Activated naive CD4-positive, alpha-beta T cell treated with anti-CD3 and anti-CD28 coated beads, Interleukin-2, amount 50 U/mL, for 72 hours (primary cell): ENCODE data around the gene CTIF. TPM values are rescaled to one million over a fixed set of nuclear protein-coding genes. Genes with fewer than 3 reads are reported as not detected.
A peak's percentile ranks its signal among the peaks of the same experiment; 100 is the strongest.
"Not testable (repeated sequence)": the region's sequence is repeated elsewhere in the genome, so short reads cannot be mapped to it uniquely, and the experiment has no call there.

Experiments used
- ATAC-seq, 2 donors: fragments of 150-1000 bp; cut with Tn5 transposase; 2 replicates each; pipeline ENCODE4 v1.10.0; 2021; ENCODE audit warnings: mild to moderate bottlenecking in 2 of 2, moderate library complexity in 2 of 2
- DNase-seq, 2 donors: peaks; one replicate each; pipeline ENCODE4 v3.0.0; 2021 to 2022; ENCODE audit warnings: low spot score in 2 of 2
- H3K27ac Mint-ChIP-seq, 2 donors: one replicate each; pipeline ENCODE4 v1.8.0; 2022; ENCODE audit warnings: mild to moderate bottlenecking in 2 of 2, mixed read lengths in 2 of 2
- H3K36me3 Mint-ChIP-seq, 2 donors: one replicate each; pipeline ENCODE4 v1.8.0; 2022; ENCODE audit warnings: mixed read lengths in 2 of 2
- H3K9me3 Mint-ChIP-seq, 2 donors: one replicate each; pipeline ENCODE4 v1.8.0; 2022; ENCODE audit warnings: mixed read lengths in 2 of 2
- total RNA-seq, 2 donors: library from RNA; stranded (reverse); gene quantifications; one replicate each; pipeline ENCODE4 v1.2.3, GENCODE V29; 2022

The CTIF gene
- total RNA-seq, 2 donors from 2014 or later: 2.4 to 7.9 TPM

DNA sequence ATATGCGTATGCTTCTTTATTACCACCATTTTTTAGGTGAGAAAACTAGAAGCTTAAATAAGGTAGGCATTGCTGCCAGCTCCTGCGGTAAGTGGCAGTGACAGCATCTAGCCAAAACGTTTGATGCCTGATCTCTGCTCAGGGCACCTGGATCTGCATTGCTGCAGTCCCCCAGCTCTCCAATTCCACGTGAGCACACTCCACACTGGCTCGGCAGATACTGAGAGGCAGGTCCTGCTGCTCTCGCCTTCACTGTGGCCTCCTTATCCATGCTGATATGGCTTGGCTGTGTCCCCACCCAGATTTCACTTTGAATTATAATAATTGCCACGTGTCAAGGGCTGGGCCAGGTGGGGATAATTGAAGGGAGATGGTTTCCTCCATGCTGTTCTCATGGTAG is 160.9 kb downstream of the CTIF start:
- Mint-ChIP-seq H3K36me3 (no peaks in the 10 kb centered on the region), H3K9me3 (no peaks in the 10 kb centered on the region), H3K27ac (no peak overlapping the region)
- DNase-seq (no peak), ATAC-seq (no peak)

DNA sequence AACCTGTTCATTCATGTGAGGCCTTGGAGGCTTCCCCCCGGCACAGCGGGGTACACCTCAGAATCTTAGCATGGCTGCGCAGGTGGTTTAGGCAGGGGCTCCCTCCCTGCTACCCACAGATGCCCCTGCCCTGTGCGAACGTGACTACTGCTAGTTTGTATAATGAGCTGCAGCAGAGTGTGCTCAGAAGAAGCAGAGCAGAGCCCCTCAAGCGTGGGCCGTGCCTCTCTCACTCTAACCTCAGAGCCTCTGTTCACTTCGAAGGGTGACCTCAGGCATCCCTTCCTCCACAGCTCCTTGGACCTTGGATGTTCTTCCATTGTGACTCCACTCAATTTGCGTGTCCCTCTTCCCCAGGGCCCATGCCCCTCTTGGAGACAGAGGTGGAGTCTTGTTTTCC is 161.6 kb downstream of the CTIF start:
- Mint-ChIP-seq H3K9me3 (no peaks in the 10 kb centered on the region), H3K36me3 (no peaks in the 10 kb centered on the region), H3K27ac (peak overlapping the region in 1 of 2 donors; percentile 25)
- ATAC-seq: no peak
- DNase-seq: no peak

DNA sequence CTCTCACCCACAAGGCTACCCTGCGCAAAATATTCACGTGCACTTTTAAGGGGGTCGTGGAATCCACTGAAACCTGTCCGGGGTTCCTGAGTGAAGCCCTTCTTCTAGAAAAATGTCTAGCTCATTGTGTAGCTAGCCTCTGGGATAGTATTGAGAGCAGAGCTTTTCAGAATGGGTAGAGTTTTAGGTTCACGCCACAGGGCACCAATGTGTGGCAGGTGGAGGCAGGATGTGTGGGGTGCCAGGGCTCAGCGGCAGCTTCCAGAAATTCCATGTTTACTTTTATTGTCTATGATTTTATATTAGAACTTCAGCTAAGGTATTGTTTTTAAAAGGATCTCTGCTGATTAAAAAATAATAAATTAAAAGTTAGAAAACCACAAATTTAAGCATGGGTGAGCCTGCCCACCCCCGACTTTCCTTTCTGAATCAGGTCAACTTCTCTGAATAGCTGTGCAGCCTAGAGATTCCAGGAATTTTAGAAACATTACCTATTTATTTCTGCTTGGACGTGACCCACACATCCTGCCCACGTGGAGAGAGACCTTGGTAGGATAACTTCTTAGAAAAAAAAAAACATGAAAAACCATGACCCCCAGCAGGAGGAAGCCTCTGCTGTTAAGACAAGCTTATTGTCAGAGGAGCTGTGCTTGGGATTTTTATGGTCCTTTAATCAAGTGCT is 163.7 kb downstream of the CTIF start:
- DNase-seq: no peak

DNA sequence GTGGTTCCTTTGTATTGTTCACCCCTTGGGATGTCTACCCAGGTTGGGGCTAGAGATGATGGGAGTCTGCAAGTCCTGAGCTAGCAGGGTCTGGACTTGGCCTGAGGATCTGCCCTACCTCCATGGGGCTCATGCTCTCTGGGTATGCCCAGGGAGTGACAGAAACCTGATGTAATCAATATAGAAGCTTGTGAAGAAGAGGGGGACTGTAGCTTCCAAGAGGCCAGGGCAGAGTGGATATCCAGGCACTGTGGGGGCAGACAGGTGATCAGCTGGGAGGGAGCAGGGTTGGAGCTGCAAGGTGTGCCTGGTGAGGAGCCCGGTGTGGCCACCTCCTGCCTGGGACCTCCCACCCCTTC is 164.2 kb downstream of the CTIF start:
- ATAC-seq: no peak
- H3K9me3 Mint-ChIP-seq: no peaks in the 10 kb centered on the region
- DNase-seq: no peak
- no peaks in the 10 kb centered on the region for H3K36me3 Mint-ChIP-seq
- H3K27ac Mint-ChIP-seq: peak overlapping the region in 1 of 2 donors; percentile 39

More for the DNA sequence above, 163.7 kb downstream of the CTIF start:
- no peak for ATAC-seq
- Mint-ChIP-seq H3K9me3 (no peaks in the 10 kb centered on the region), H3K27ac (peak overlapping the region in 1 of 2 donors; percentile 39), H3K36me3 (no peaks in the 10 kb centered on the region)

DNA sequence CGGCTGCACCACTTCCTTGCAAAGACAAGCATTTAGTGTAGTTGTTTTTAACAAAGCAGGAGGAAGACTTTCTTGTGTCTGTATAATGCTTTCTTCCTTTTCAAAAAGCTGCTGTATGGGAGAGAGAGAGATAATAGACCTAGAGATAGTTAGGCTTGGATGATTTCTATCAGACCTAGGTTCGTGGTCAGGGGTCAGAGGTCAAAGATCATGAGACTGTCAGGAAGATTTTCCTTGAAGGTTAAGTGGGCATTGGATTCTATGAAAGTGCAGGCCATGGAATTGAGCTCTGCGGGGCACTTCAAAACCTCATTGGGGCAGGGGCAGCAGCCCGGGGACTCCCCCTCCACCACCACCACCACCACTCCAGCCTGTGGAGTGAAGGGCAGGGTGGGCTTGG is 164.6 kb downstream of the CTIF start:
- Mint-ChIP-seq H3K27ac (no peak overlapping the region), H3K9me3 (no peaks in the 10 kb centered on the region), H3K36me3 (no peaks in the 10 kb centered on the region)
- DNase-seq (no peak), ATAC-seq (no peak)

DNA sequence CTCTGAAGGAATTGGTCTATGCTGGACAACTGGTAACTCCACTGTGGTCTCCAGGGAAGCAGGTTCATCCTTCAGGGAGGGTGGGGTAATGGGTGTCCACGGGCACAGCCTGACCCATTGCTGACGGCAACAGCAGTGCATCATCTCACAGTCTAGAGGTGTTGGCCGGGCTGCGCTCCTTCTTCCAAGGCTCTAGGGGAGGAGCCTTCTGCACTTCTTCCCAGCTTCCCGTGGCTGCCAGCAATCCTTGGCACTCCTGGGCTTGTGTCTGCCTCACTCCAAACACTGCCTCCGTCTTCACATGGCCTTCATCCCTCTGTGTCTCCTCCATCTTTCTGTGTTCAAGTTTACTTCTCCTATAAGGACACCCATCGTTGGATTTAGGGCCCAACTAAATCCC is 166.2 kb downstream of the CTIF start:
- no peak overlapping the region for H3K27ac Mint-ChIP-seq
- ATAC-seq (no peak), DNase-seq (no peak)
- H3K9me3 Mint-ChIP-seq: no peaks in the 10 kb centered on the region
- no peaks in the 10 kb centered on the region for H3K36me3 Mint-ChIP-seq

DNA sequence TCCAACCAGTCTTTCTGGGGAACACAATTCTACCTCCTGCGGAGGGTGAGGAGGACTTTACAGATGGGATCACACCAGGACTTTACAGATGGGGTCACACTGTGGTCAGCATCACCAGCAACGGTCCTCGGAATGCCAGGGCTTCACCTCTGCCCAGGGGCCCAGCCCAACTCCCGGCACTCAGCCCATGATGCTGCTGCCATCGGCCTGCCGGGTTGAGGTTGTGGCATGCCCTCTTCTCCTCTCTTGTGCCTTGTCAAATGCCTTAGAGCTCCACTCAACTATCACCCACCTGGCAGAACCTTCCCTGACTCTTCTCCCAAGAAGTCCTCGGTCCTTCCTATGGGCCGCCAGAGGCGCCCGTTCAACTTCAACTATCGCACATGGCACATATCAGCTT is 166.7 kb downstream of the CTIF start:
- no peak for ATAC-seq
- H3K36me3 Mint-ChIP-seq: no peaks in the 10 kb centered on the region
- H3K9me3 Mint-ChIP-seq: no peaks in the 10 kb centered on the region
- DNase-seq: no peak
- no peak overlapping the region for H3K27ac Mint-ChIP-seq

DNA sequence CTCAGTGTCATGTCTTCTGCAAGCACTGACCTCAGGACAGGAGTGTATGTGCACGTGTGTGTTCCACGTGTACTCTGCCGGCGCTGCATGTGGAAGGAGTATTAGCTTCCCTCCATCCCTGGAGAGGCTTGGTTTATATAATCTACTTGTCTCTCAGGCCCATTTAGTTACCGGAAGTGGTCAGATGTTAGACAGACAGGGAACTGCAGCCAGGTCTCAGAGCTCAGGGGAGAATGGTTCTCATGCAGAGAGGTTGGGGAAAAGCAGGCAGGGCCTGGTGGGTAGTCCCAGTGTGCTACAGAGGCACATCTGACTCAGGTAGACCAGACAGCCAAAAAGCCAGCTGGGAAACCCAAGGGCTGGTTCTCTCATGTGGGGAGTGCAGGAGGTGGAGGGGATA is 167.9 kb downstream of the CTIF start:
- H3K9me3 Mint-ChIP-seq: no peaks in the 10 kb centered on the region
- H3K36me3 Mint-ChIP-seq: no peaks in the 10 kb centered on the region
- no peak overlapping the region for H3K27ac Mint-ChIP-seq
- DNase-seq: no peak
- no peak for ATAC-seq

DNA sequence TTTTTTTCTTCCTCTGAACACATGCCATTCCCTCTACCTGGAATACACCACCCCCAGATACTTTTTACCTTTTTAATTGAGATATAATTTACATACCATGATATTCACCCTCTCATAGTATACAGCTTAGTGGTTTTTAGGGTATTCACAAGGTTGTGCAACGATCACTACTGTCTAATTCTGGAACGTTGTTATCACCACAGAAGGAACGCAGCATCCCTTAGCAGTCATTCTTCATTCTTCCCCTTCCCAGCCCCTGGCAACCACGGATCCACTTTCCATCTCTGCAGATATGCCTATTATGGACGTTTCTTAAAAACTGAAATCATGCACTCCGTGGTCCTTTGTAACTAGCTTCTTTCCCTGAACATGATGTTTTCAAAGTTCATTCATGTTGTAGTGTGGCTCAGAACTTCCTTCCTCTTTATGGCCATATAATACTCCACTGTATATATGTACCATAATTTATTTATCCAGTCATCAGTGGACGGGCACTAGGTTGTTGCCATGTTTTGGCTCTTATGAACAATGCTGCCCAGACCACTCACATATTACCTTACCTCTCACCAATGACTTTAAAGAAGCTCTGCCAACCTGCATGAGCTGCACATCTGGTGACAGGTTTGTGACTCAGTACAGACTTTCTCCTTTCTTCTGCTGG is 168.9 kb downstream of the CTIF start:
- Mint-ChIP-seq H3K36me3 (no peaks in the 10 kb centered on the region), H3K9me3 (no peaks in the 10 kb centered on the region), H3K27ac (no peak overlapping the region)
- no peak for ATAC-seq
- DNase-seq: no peak

DNA sequence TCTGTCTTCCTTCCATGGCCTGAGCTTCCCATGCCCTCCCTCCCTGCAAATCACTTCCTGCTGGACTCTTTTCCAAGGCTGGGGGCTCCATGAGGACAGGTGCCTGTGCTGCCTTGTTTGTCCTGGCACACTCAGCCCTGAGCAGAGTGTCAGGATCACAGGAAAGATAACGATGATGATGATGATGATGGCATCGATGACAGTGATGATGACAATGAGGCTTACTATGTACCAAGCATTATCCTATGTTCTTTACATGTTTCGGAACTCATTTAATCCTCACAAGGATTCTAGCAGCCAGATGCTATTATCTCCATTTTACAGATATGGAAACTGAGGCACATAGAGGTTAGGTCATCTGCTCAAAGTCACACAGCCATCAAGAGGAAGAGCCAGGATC is 170.0 kb downstream of the CTIF start:
- no peak for DNase-seq
- Mint-ChIP-seq H3K36me3 (no peaks in the 10 kb centered on the region), H3K27ac (no peak overlapping the region), H3K9me3 (no peaks in the 10 kb centered on the region)
- ATAC-seq: no peak

DNA sequence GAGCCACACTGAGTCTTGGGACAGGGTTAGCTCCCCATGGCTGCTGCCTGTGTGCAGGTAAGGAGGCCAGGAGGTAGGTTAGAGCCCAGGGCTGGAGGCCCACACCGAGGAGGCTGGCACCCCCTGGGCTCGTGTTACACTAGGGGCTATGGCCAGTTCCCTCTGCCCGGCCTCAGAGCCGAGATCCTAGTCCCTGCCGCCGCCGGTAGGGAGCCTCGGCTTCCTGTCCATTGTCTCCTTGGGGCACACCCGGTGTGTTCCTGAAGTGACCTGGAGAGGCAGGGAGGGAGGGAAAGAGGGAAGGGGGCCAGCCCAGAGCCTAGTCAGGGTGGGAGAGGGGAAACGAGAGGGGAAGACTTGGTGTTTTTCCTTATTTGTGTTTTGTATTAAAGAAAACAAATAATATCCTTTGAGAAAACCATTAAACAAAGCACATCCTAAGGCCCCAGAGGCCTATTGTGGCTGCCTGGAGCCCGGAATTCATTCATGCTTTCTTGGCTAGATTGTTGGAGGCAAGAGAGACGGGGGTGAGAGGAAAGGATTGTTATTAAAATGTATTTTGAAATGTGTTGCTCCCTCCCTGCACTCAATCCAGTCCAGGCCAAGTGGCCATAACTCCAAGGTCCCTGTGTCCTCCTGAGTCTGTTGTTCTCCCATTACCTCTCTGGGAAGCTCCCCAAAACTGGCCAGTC is 170.7 kb downstream of the CTIF start:
- ATAC-seq (no peak), DNase-seq (no peak)
- Mint-ChIP-seq H3K27ac (no peak overlapping the region), H3K36me3 (no peaks in the 10 kb centered on the region), H3K9me3 (no peaks in the 10 kb centered on the region)

DNA sequence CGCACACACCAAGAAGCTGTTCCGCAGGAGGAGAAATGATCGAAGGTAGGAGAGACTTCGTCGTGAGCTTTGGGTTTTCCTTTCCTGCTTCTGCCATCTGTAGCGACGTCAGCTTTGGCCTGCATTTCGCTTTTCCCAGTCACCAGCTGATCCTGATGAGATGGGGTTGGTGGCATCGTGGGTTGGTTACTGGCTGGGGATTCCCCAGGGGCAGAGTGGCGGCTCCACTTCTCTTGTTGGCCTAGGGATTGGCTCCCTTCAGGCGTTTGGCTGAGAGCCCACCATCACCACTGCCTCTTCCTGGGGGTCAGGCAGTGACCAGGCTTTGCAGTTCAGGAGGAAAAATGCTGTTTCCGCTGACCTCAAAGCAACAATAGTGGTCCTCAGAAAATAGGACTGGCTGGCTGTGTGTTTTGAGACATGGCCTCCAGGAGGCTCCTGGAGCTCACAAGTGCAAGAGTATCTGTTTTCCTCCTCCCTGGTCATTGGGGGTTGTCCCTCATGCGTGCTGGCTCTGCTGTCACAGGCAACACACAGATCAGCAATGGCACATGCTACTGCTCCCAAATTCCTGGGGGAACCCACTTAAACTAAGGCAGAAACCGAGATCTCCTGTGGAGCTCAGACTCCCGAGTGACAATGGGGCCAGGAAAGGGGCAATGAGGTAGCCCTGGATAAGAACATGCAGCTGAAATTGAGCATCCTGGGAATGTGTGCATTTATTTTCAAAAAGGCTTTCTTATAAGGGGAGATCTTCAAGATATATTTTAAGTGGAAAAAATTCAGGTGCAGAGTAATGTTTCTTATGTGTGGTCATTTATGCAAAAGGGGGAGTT is 173.0 kb downstream of the CTIF start:
- DNase-seq (no peak), ATAC-seq (peak; percentile 37 to 56)
- Mint-ChIP-seq H3K9me3 (no peaks in the 10 kb centered on the region), H3K27ac (no peak overlapping the region), H3K36me3 (no peaks in the 10 kb centered on the region)

DNA sequence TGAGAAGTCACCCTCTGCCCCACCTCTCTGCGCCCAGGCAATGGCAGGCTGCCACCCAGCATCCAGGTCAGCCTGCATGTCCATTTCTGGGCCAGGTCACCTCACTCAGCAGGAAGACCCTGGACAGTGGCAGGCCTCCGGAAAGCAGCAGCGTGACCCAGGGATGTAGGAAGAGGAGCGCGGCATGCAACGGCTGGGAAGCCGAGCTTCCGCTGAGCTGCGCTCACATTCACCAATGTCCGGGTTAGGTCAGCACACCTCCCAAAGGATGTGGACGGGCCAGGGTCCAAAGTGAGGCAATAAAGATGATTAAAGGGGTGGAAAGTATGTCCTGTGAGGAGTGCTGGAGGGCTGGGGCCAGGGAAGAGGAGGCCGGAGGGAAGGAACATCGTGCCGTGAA is 174.5 kb downstream of the CTIF start:
- no peaks in the 10 kb centered on the region for H3K36me3 Mint-ChIP-seq
- H3K27ac Mint-ChIP-seq: peak overlapping the region in 1 of 2 donors; percentile 36
- ATAC-seq: no peak

DNA sequence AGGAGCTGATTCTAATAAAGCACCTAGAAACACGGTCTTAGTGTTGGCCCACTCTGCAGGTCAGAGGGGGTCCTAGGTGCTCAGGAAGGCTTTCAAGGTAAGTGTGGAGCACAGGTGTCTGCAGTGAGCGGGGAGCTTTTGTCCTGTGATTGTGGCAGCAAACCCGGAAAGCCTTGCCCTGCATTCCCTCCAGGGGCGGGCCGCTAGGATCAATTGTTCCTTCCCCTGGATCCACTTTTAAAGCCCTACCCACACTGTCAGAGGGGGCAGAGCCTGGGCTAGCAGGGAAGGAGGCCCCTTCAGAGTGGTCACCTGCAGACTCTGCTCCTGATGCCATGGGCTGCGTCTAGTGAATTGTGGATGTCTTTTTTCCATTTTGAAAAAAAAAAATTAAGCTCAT is 176.0 kb downstream of the CTIF start:
- no peaks in the 10 kb centered on the region for H3K36me3 Mint-ChIP-seq
- ATAC-seq (no peak), DNase-seq (no peak)
- H3K9me3 Mint-ChIP-seq: no peaks in the 10 kb centered on the region
- no peak overlapping the region for H3K27ac Mint-ChIP-seq

More for the DNA sequence above, 174.5 kb downstream of the CTIF start:
- H3K9me3 Mint-ChIP-seq: no peaks in the 10 kb centered on the region
- DNase-seq: no peak

DNA sequence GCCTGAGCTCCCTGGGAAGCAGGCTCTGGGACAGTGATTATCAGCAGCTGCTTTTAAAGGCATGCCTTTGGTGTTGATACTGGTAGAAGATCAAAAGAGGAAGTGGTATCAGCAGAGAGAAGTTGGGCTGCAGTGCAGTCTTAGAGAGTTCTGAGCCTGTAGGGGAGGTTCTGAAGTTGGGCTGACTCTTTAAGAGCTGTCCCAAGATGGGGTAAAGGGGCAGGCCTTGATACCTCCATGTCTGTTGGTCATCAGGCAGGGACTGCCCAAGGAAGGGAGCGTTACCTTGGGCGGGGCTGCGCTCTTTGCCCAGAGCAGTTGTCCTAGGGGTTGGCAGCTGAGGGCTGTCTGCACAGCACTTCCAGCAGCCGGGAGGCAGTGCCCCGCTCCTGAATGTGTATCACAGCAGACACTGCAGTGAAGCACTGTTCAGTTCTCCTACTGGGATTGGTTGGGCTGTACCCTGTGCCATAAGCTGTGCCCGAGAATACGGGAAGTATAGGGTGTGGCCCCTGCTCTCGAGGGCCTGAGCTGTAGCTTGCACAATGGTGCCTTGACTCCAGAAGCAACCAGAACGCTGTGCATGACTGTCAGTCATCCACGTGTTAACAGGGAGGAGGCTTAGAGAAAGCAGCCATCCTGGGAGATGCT is 177.0 kb downstream of the CTIF start:
- DNase-seq (no peak), ATAC-seq (no peak)
- Mint-ChIP-seq H3K27ac (no peak overlapping the region), H3K9me3 (no peaks in the 10 kb centered on the region), H3K36me3 (no peaks in the 10 kb centered on the region)

DNA sequence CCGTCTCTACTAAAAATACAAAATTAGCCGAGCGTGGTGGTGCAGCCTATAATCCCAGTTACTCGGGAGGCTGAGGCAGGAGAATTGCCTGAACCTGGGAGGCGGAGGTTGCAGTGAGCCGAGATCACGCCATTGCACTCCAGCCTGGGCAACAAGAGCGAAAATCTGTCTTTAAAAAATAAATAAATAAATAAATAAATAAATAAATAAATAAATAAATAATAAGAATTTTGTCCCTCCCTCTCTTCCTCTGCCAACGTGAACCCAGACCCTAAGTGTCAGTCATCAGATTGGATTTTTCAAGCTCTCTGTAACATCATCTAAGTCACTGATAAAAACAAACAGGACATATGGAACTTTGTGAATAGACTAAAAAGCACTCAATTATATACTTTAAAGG is 178.4 kb downstream of the CTIF start:
- ATAC-seq: not testable (repeated sequence)

More for the DNA sequence above, 178.4 kb downstream of the CTIF start:
- H3K36me3 Mint-ChIP-seq, H3K9me3 Mint-ChIP-seq, H3K27ac Mint-ChIP-seq, DNase-seq: not testable (repeated sequence)
